PC-9 (cell line): Measurements from ENCODE around the gene ACO1. TPM values are rescaled to one million over a fixed set of nuclear protein-coding genes. Genes with fewer than 3 reads are reported as not detected.

Source experiments
- BruUV-seq: library from RNA; stranded (reverse); fragments of 400-500 nt; replicated peaks from 2 replicates; lab custom pipeline; 2021; lab: Mats Ljungman, UMichigan
- CTCF ChIA-PET: fragments of 300-600 bp; sonication (Branson Sonifier 250); formaldehyde crosslinking; loops from one replicate; lab custom pipeline; 2022; ENCODE audit warnings: antibody characterized with exemption; lab: Charles Lee
- POLR2A ChIA-PET: fragments of 300-600 bp; sonication (Branson Sonifier 250); formaldehyde crosslinking; loops from one replicate; lab custom pipeline; 2022; ENCODE audit warnings: antibody characterized with exemption; ENCODE audit not compliant: unreplicated experiment; lab: Charles Lee
- DNase-seq, 2 experiments: peaks; one replicate each; pipeline versions ENCODE4 v3.0.0 to v3.0.0-alpha.2; 2015 to 2022; ENCODE audit warnings: mixed read lengths in 1 of 2
- H2AFZ ChIP-seq: fragments of 200-600 bp; sonication (generic); 2 replicates; pipeline ENCODE4 v1.8.1; 2017; ENCODE audit warnings: antibody characterized with exemption
- H3F3A ChIP-seq: fragments of 200-600 bp; sonication (generic); 2 replicates; pipeline ENCODE4 v1.8.1; 2017; ENCODE audit warnings: antibody characterized with exemption, mild to moderate bottlenecking, low read depth; ENCODE audit not compliant: insufficient read depth
- H3K27ac ChIP-seq: fragments of 200-600 bp; sonication (generic); 2 replicates; pipeline ENCODE4 v1.6.1; 2016; ENCODE audit warnings: mixed run types
- H3K27me3 ChIP-seq: fragments of 200-600 bp; sonication (generic); 2 replicates; pipeline ENCODE4 v1.6.1; 2016; ENCODE audit warnings: low read depth, mixed run types; ENCODE audit not compliant: insufficient read depth
- H3K36me3 ChIP-seq: fragments of 200-600 bp; sonication (generic); 2 replicates; pipeline ENCODE4 v1.6.1; 2016; ENCODE audit warnings: low read depth, mixed run types
- H3K4me1 ChIP-seq: fragments of 200-600 bp; sonication (generic); replicated peaks from 2 replicates; pipeline ENCODE4 v1.6.1; 2016; ENCODE audit warnings: mixed run types; ENCODE audit not compliant: insufficient read depth
- H3K4me2 ChIP-seq: fragments of 200-600 bp; sonication (generic); 2 replicates; pipeline ENCODE4 v1.6.1; 2017; ENCODE audit warnings: mixed run types
- H3K4me3 ChIP-seq: fragments of 200-600 bp; sonication (generic); 2 replicates; pipeline ENCODE4 v1.6.1; 2016; ENCODE audit warnings: mixed run types
- H3K79me2 ChIP-seq: fragments of 200-600 bp; sonication (generic); 2 replicates; pipeline ENCODE4 v1.6.1; 2017; ENCODE audit warnings: low read depth, mixed run types
- H3K9me2 ChIP-seq: fragments of 200-600 bp; sonication (generic); 2 replicates; pipeline ENCODE4 v1.8.1; 2017; ENCODE audit warnings: mild to moderate bottlenecking; ENCODE audit not compliant: insufficient read depth
- H3K9me3 ChIP-seq: fragments of 200-600 bp; sonication (generic); 2 replicates; pipeline ENCODE4 v1.8.1; 2016; ENCODE audit warnings: low read depth; ENCODE audit not compliant: insufficient read depth
- H4K20me1 ChIP-seq: fragments of 200-600 bp; sonication (generic); 2 replicates; pipeline ENCODE4 v1.8.1; 2017; ENCODE audit not compliant: insufficient read depth
- CTCF ChIP-seq: fragments of 200-600 bp; sonication (generic); conservative IDR thresholded peaks from 2 replicates; pipeline ENCODE4 v1.6.1; 2017; ENCODE audit warnings: mixed run types, antibody characterized with exemption, mild to moderate bottlenecking, moderate library complexity
- EZH2 ChIP-seq: fragments of 200-600 bp; sonication (generic); IDR thresholded peaks from 2 replicates; pipeline ENCODE4 v1.8.0; 2017; ENCODE audit warnings: antibody characterized with exemption, low read depth
- intact Hi-C: fragments of 100-400 bp; cut with micrococcal nuclease; formaldehyde crosslinking; loops from one replicate; pipeline ENCODE4 v1.10.0; 2022; ENCODE audit not compliant: unreplicated experiment
- total RNA-seq: library from RNA; stranded (reverse); gene quantifications from 2 replicates; pipeline ENCODE4 v1.2.3, GENCODE V29; 2021

ACO1 gene
- total RNA-seq, 1 experiment from 2014 or later = 30.2 TPM

DNA sequence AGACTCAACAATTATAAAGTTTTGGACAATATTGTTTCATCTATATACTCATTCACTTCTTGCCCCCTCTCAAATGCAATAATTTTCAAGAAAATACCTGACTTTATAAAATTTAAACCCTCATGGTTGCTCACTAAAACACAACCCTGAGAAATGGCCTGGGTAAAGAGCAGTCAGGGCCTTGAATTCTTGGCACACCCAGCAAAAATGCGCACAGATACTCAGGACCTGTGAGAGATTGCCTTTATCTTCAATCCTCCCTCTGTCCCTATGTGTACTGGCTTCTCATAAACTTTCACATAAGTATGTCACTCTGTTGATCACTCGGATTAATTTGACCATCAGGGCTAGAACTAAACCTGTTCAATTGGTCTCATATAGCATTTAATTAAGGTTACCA lies 12.8 kb upstream of the ACO1 start:
- TF ChIP-seq EZH2 = no peak
- no peak for TF ChIP-seq CTCF
- Histone ChIP-seq H3K27me3 (no peaks in the 10 kb centered on the region), H3K4me1 (no peaks in the 10 kb centered on the region), H3F3A (no peaks in the 10 kb centered on the region), H4K20me1 (no peaks in the 10 kb centered on the region), H3K4me3 (no peak overlapping the region), H3K36me3 (no peaks in the 10 kb centered on the region), H3K4me2 (no peak overlapping the region), H3K27ac (no peak overlapping the region), H3K9me2 (no peaks in the 10 kb centered on the region), H3K79me2 (no peaks in the 10 kb centered on the region), H2AFZ (no peak overlapping the region), H3K9me3 (no peaks in the 10 kb centered on the region)
- ChIA-PET CTCF (no interaction called here), POLR2A (no interaction called here)
- no peak for DNase-seq
- no TSS peak for BruUV-seq
- intact Hi-C loops = no loop called here

DNA sequence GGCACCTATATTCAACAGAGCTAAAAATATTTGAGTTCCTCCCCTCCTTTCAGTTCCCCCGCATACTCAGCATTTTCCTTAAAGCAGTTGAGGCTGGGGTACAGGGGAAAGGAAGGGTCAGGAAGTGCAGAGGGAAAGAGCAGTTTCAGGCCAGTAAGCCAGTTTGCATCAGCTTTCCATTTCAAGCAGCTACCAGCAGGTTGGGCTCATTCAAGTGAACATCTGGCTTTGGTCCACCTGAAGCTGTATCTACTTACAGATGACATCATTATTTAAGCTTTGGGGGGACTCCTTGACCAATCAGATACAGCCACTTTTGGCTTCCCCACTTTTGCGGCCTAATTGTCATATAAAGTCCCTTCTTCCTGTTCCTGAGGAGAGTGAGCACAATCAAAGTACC lies 8.2 kb upstream of the ACO1 start:
- no TSS peak for BruUV-seq
- no peaks in the 10 kb centered on the region for H3K9me2 ChIP-seq
- intact Hi-C loops = no loop called here
- no peaks in the 10 kb centered on the region for H4K20me1 ChIP-seq
- no peak overlapping the region for H2AFZ ChIP-seq
- no peak overlapping the region for H3K4me2 ChIP-seq
- H3F3A ChIP-seq = no peaks in the 10 kb centered on the region; the same call in 1 of the 2 replicates
- no peaks in the 10 kb centered on the region for H3K27me3 ChIP-seq
- ChIA-PET POLR2A (no interaction called here), CTCF (no interaction called here)
- H3K36me3 ChIP-seq = no peaks in the 10 kb centered on the region
- H3K9me3 ChIP-seq = no peaks in the 10 kb centered on the region
- TF ChIP-seq EZH2 (no peak), CTCF (no peak)
- no peak for DNase-seq
- H3K4me1 ChIP-seq = no peaks in the 10 kb centered on the region
- no peak overlapping the region for H3K4me3 ChIP-seq
- H3K79me2 ChIP-seq = no peaks in the 10 kb centered on the region
- H3K27ac ChIP-seq = no peak overlapping the region

GRCh38 chr9:32378496-32378895 lies 5.9 kb upstream of the ACO1 start:
- no peaks in the 10 kb centered on the region for H3K9me2 ChIP-seq
- TF ChIP-seq CTCF (peak; percentile 72), EZH2 (no peak)
- ChIA-PET POLR2A (no interaction called here), CTCF (interaction anchor here (0.6 to 3.0 kb wide), 8 partner anchors 9 to 589 kb away, joined by 3 to 59 read pairs (median 7); partner anchors contain the start of genes NDUFB6, RIGI and TOPORS)
- BruUV-seq = no TSS peak
- H2AFZ ChIP-seq = no peak overlapping the region
- H3K4me2 ChIP-seq = 0 out of 2 replicates have a peak overlapping the region, but pooled peaks have one; percentile 32
- no peaks in the 10 kb centered on the region for H3K36me3 ChIP-seq
- DNase-seq = peak in 1 of 2 experiments; percentile 18
- intact Hi-C loops = loop anchor here (2.0 kb wide), 1 partner anchor 590 kb away; no protein-coding TSS in a partner anchor
- no peaks in the 10 kb centered on the region for H3K27me3 ChIP-seq
- H3K79me2 ChIP-seq = no peaks in the 10 kb centered on the region
- H4K20me1 ChIP-seq = no peaks in the 10 kb centered on the region
- H3F3A ChIP-seq = no peaks in the 10 kb centered on the region; the same call in 1 of the 2 replicates
- H3K9me3 ChIP-seq = no peaks in the 10 kb centered on the region
- no peak overlapping the region for H3K27ac ChIP-seq
- no peak overlapping the region for H3K4me3 ChIP-seq
- no peaks in the 10 kb centered on the region for H3K4me1 ChIP-seq
